ENCODE data around the gene MAGEB5.

- TF ChIP-seq, protein P1, sequence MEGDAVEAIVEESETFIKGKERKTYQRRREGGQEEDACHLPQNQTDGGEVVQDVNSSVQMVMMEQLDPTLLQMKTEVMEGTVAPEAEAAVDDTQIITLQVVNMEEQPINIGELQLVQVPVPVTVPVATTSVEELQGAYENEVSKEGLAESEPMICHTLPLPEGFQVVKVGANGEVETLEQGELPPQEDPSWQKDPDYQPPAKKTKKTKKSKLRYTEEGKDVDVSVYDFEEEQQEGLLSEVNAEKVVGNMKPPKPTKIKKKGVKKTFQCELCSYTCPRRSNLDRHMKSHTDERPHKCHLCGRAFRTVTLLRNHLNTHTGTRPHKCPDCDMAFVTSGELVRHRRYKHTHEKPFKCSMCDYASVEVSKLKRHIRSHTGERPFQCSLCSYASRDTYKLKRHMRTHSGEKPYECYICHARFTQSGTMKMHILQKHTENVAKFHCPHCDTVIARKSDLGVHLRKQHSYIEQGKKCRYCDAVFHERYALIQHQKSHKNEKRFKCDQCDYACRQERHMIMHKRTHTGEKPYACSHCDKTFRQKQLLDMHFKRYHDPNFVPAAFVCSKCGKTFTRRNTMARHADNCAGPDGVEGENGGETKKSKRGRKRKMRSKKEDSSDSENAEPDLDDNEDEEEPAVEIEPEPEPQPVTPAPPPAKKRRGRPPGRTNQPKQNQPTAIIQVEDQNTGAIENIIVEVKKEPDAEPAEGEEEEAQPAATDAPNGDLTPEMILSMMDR (IDR thresholded peaks at IDR 0.05), result no peak
- TF ChIP-seq EP300 (IDR thresholded peaks at IDR 0.05) (no peak), POLR2A (IDR thresholded peaks at IDR 0.05; ENCODE audit: low read depth) (no peak)
Measured at GRCh38 chrX:26254436-26254835, 38.5 kb downstream of the MAGEB5 start.

All from esophagus muscularis mucosa (tissue), 4 donors.